Measurements from ENCODE around the gene PC. TPM values are rescaled to one million over a fixed set of nuclear protein-coding genes. Genes with fewer than 3 reads are reported as not detected.
"Not testable (repeated sequence)": the region's sequence is repeated elsewhere in the genome, so short reads cannot be mapped to it uniquely, and the experiment has no call there.

The PC gene, protein sequence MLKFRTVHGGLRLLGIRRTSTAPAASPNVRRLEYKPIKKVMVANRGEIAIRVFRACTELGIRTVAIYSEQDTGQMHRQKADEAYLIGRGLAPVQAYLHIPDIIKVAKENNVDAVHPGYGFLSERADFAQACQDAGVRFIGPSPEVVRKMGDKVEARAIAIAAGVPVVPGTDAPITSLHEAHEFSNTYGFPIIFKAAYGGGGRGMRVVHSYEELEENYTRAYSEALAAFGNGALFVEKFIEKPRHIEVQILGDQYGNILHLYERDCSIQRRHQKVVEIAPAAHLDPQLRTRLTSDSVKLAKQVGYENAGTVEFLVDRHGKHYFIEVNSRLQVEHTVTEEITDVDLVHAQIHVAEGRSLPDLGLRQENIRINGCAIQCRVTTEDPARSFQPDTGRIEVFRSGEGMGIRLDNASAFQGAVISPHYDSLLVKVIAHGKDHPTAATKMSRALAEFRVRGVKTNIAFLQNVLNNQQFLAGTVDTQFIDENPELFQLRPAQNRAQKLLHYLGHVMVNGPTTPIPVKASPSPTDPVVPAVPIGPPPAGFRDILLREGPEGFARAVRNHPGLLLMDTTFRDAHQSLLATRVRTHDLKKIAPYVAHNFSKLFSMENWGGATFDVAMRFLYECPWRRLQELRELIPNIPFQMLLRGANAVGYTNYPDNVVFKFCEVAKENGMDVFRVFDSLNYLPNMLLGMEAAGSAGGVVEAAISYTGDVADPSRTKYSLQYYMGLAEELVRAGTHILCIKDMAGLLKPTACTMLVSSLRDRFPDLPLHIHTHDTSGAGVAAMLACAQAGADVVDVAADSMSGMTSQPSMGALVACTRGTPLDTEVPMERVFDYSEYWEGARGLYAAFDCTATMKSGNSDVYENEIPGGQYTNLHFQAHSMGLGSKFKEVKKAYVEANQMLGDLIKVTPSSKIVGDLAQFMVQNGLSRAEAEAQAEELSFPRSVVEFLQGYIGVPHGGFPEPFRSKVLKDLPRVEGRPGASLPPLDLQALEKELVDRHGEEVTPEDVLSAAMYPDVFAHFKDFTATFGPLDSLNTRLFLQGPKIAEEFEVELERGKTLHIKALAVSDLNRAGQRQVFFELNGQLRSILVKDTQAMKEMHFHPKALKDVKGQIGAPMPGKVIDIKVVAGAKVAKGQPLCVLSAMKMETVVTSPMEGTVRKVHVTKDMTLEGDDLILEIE
- total RNA-seq: 1 to 10 TPM; 6.5 to 9.1 TPM

DNA sequence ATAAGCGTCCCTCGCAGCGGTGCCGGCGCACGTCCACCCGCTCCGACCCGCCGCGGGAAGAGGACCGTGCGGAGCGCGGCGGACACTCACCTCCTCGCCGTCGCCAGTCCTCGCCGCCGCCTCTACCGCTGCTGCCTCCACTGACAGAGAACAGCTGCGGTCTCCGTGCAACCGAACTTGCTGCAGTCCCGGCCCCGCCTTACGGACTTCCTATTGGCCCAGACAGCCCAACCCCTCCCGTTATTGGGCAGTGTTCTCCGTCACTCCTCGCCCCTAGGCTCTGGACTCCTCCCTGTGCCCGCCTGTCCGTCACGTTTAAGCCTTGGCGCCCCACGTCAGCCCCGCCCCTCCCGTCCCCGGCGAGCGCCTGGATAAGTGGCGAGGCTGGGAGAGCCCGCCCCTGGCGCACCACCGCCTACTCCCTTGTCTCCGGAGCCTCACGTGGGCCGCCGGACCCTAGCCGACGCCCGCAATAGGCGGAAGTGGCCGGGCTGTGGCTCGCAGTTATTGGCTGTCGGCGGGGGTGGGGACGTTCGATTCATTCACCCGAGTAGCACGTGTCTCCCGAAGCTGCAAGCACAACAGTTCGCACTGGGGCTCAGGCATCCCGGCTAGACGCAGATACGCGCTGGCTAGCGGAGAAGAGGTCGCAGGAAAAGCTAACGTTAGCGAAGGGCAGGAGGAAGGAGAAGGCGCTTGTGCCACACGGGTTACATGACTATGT is at the start of gene PC:
Gene PC (minus strand): TSS at position 152 of the 724 bp plus-strand sequence. CDS start 86,224 bp downstream, outside the sequence.
- H3K27ac Mint-ChIP-seq: peak within 1 kb of the TSS in 1 of 2 donors; percentile 30
- H3K27me3 Mint-ChIP-seq: peaks cover 7 to 13% of the 10 kb centered on the region in 2 donors

DNA sequence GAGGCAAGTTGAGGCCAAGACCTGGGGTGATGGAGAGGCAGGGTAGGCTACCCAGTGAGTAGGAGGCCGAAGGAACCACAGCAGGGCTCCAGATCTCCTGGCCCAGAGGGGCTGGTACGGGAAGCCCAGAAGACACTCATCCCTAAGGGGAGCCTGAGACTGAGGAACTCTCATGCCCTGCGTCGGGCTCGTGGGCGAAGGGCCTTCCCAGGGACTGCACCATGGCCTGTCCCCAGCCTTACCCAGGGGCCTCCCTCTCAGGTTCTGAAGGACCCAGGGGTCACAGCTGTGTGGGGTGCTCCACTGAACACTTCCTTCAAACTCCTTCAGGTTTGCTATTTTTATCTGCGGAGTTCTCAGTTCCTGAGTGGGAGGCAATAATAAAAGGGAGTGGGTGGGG is 48.9 kb upstream of the PC start:
- Mint-ChIP-seq H3K36me3 (no peaks in the 10 kb centered on the region), H3K27me3 (peaks cover 0 to 2% of the 10 kb centered on the region in 2 donors), H3K27ac (no peak overlapping the region), H3K4me1 (ENCODE audit: low read depth in 2 of 2) (peaks cover 0 to 4% of the 10 kb centered on the region in 2 donors), H3K9me3 (no peaks in the 10 kb centered on the region), H3K4me3 (no peak overlapping the region)
- DNase-seq (ENCODE audit: low spot score) (no peak), ATAC-seq (no peak)

More for the DNA sequence above, at the start of gene PC:
- DNase-seq (ENCODE audit: low spot score) (peak; percentile 98), ATAC-seq (peak; percentile 99)
- Mint-ChIP-seq H3K4me3 (peak within 1 kb of the TSS; percentile 89), H3K36me3 (peaks cover 7% of the 10 kb centered on the region), H3K4me1 (ENCODE audit: low read depth in 2 of 2) (peaks cover 17 to 20% of the 10 kb centered on the region in 2 donors), H3K9me3 (no peaks in the 10 kb centered on the region)

DNA sequence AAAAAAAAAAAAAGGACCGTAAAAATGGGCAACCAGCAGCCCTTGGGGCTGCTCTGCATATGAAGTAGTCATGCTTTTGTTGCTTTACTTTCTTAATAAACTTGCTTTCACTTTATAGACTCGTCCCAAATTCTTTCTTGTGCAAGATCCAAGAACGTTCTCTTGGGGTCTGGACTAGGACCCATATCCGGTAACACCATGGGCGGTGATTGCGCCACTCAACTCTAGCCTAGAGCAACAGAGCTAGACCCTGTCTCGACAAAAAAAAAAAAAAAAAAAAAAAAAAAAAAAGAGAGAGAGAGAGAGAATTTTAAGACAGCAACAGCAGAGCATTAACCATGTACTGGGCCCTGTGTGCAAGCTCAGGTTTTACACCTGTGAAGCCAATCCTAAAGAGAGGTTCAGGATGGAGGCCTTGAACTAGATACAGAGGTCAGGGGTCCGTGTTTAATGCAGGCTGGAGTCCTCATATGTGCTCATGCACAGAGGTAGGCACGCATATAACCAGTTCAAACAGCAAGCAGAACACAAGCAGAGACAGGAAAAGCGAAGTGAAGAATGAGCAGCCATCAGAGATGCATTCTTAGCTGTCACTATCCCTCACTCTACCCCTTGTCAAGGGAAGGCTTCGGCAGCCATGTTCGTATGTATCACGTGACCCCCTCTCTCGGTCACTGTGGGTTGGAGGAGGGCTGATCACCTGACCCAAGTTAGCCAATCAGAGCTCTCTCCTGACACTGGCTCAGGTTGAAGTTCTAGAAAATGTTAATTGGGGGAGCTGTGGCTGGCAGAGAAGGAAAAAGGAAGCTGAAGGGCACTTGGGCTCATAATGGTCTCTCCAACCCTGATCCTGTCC is 48.1 kb upstream of the PC start:
- no peaks in the 10 kb centered on the region for H3K36me3 Mint-ChIP-seq
- no peak for DNase-seq (ENCODE audit: low spot score)
- H3K9me3 Mint-ChIP-seq: no peaks in the 10 kb centered on the region
- H3K27me3 Mint-ChIP-seq: peaks cover 0 to 2% of the 10 kb centered on the region in 2 donors
- no peak overlapping the region for H3K4me3 Mint-ChIP-seq
- peaks cover 0 to 4% of the 10 kb centered on the region in 2 donors for H3K4me1 Mint-ChIP-seq (ENCODE audit: low read depth in 2 of 2)
- H3K27ac Mint-ChIP-seq: no peak overlapping the region
- ATAC-seq: peak in 1 of 2 donors; percentile 43

DNA sequence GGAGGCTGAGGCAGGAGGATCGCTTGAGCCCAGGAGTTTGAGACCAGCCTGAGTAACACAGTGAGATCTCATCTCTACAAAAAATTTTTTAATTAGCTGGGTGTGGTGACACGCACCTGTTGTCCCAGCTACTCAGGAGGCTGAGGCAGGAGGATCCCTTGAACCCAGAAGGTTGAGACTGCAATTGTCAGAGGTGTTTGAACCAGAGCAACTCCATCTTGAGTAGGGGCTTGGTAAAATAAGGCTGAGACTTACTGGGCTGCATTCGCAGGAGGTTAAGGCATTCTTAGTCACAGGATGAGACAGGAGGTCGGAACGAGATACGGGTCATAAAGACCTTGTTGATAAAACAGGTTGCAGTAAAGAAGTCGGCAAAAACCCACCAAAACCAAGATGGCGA is 47.0 kb upstream of the PC start:
- not testable (repeated sequence) for DNase-seq (ENCODE audit: low spot score); H3K27ac Mint-ChIP-seq; H3K27me3 Mint-ChIP-seq; H3K4me3 Mint-ChIP-seq; H3K4me1 Mint-ChIP-seq (ENCODE audit: low read depth in 2 of 2); ATAC-seq; H3K9me3 Mint-ChIP-seq; H3K36me3 Mint-ChIP-seq

DNA sequence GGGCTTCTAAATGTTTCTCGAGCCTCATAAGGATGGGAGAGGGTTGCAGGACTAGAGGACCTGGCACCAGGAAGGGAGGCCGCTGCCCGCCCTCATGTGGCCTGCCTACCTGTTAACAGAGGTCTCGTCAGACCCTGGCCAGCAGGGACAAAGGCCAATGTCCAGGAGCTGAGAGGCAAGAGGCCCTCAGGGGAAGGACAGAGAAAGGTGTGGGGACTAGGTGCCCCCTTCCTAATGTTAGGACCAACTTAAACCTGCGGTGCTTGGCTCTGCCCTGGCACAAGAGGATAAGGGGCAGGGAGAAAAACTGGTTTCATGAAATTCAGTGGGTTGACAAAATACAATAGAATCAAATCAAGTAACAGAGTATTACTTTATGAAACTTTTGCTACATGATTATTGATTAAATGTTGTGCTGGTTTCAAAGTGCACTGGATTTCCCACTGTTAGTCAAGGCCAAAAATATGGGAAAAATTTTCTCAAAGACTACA is 44.8 kb upstream of the PC start:
- H3K4me1 Mint-ChIP-seq (ENCODE audit: low read depth in 2 of 2): peaks cover 0 to 4% of the 10 kb centered on the region in 2 donors
- peak in 1 of 2 donors; percentile 17 for ATAC-seq
- no peaks in the 10 kb centered on the region for H3K9me3 Mint-ChIP-seq

DNA sequence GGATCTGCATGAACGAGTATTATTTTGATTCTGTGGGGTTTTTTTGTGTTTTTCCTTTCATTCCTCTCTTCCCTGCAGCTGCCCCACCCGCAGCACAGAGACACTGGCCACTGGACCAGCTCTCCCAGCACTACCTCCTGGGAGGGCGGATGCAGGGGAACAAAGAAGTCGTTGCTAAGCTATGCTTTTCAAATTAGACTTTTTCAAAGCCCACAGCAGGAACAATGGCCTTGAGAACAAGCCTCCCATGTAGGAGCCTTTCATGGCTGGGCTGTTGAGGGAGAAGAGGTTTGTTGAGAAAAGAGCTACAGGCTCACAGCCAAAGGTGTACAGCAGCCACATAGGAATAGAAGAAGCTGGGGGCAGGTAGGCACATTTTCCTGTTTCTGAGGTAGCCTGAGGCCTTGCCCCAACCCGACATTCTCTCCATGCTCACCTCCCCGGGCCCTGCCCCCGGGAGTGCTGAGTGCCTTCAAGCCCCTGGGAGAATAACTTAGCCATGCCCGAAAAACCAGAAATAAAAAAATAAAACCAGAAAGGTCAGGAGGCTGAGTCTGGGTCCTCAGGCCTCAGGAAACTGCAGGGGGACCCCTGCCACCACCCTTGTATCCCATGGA is 44.2 kb upstream of the PC start:
- no peaks in the 10 kb centered on the region for H3K36me3 Mint-ChIP-seq
- H3K4me1 Mint-ChIP-seq (ENCODE audit: low read depth in 2 of 2): peaks cover 0 to 4% of the 10 kb centered on the region in 2 donors
- H3K9me3 Mint-ChIP-seq: no peaks in the 10 kb centered on the region
- ATAC-seq (no peak), DNase-seq (ENCODE audit: low spot score) (no peak)
- no peak overlapping the region for H3K4me3 Mint-ChIP-seq
- peaks cover 0 to 2% of the 10 kb centered on the region in 2 donors for H3K27me3 Mint-ChIP-seq
- H3K27ac Mint-ChIP-seq: no peak overlapping the region

More for the DNA sequence above, 44.8 kb upstream of the PC start:
- no peak for DNase-seq (ENCODE audit: low spot score)
- H3K4me3 Mint-ChIP-seq: no peak overlapping the region
- H3K36me3 Mint-ChIP-seq: no peaks in the 10 kb centered on the region
- peaks cover 0 to 2% of the 10 kb centered on the region in 2 donors for H3K27me3 Mint-ChIP-seq
- no peak overlapping the region for H3K27ac Mint-ChIP-seq

DNA sequence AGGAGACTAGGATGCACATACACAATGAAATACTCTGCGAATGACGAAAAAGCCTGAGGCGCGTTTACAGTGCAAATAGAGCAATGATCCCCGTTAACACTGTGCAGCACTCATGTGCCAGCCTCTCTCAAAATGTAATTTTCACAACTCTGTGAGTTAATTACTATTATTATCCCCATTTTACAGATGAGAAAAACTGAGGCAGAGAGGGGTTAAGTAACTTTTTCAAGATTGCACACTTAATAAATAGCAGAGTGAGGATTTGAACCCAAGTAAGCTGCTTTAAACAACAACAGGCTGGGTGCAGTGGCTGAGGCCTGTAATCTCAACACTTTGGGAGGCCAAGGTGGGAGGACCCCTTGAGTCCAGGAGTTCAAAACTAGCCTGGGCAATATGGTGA is 43.1 kb upstream of the PC start:
- Mint-ChIP-seq H3K36me3 (no peaks in the 10 kb centered on the region), H3K4me1 (ENCODE audit: low read depth in 2 of 2) (peaks cover 0 to 1% of the 10 kb centered on the region in 2 donors), H3K27me3 (peaks cover 0 to 5% of the 10 kb centered on the region in 2 donors), H3K9me3 (no peaks in the 10 kb centered on the region), H3K27ac (no peak overlapping the region), H3K4me3 (no peak overlapping the region)
- DNase-seq (ENCODE audit: low spot score): no peak
- ATAC-seq: no peak

DNA sequence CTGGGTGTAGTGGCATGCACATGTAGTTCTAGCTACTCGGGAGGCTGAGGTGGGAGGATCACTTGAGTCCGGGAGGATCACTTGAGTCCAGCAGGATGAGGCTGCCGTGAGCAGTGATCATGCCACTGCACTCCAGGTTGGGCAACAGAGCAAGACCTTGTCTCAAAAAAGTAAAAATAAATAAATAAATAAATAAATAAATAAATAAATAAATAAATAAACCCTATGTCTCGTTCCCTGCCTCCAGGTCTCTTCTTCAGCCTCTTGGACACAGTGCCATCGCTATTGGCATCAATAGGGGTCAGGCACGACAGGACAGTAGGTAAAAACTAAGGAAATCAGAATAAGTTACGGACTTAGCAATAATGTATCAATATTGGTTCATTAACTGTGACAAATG is 41.4 kb upstream of the PC start:
- DNase-seq (ENCODE audit: low spot score) (no peak), ATAC-seq (no peak)
- H3K9me3 Mint-ChIP-seq: no peaks in the 10 kb centered on the region
- H3K36me3 Mint-ChIP-seq: no peaks in the 10 kb centered on the region
- no peaks in the 10 kb centered on the region for H3K4me1 Mint-ChIP-seq (ENCODE audit: low read depth in 2 of 2)
- no peak overlapping the region for H3K4me3 Mint-ChIP-seq
- peaks cover 0 to 5% of the 10 kb centered on the region in 2 donors for H3K27me3 Mint-ChIP-seq
- H3K27ac Mint-ChIP-seq: no peak overlapping the region

DNA sequence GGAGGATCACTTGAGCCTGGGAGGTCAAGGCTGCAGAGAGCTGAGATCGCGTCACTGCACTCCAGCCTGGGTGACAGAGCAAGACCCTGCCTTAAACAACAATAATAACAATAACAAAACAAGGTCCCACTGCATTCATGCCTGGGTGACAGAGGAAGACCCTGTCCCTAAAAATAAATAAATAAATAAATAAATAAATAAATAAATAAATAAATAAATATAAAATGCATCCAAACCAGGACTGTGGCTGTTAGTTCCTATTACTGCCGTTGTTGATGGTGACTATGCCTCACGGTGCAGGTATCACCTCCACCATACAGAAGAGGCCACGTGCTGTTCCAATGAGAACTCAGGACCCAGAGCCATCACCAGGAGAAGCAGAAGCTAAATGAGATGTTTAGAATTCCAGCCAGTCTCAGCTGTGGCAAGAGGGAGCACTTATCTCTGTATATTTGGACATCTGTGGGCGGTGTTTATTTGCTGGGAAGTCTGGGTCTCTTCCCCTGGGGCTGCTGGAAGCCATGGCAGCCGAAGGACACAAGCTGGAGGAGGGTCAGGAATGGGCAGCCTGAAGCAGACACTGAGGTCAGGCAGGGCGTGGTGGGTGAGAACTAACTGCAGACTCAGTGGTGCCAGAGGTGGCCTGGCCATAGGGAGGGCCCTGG is 38.6 kb upstream of the PC start:
- Mint-ChIP-seq H3K4me3 (no peak overlapping the region), H3K27ac (no peak overlapping the region), H3K27me3 (peaks cover 0 to 8% of the 10 kb centered on the region in 2 donors), H3K36me3 (no peaks in the 10 kb centered on the region), H3K9me3 (no peaks in the 10 kb centered on the region), H3K4me1 (ENCODE audit: low read depth in 2 of 2) (no peaks in the 10 kb centered on the region)
- no peak for DNase-seq (ENCODE audit: low spot score)
- no peak for ATAC-seq

DNA sequence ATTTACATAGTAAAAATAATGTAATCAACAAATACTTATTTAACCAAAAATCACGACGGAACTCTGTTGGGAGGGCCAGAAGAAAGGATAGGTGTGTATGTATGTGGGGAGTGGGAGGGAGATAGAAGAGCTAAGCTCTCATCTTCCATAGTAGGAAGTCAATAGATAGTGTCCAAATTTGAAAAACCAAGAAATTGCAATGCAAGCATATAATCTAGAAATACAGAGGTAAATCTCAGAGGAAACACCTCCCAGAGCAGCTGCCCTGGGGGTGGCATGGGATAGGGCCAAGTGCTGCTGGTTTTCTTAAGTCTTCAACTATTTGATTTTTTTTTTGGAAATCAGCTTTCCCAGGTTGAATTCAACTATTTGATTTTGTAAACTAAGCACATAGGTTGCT is 33.9 kb upstream of the PC start:
- ATAC-seq (no peak), DNase-seq (ENCODE audit: low spot score) (no peak)
- H3K27me3 Mint-ChIP-seq: peaks cover 0 to 11% of the 10 kb centered on the region in 2 donors
- H3K4me1 Mint-ChIP-seq (ENCODE audit: low read depth in 2 of 2): no peaks in the 10 kb centered on the region
- H3K4me3 Mint-ChIP-seq: no peak overlapping the region
- H3K9me3 Mint-ChIP-seq: no peaks in the 10 kb centered on the region
- no peaks in the 10 kb centered on the region for H3K36me3 Mint-ChIP-seq
- no peak overlapping the region for H3K27ac Mint-ChIP-seq

DNA sequence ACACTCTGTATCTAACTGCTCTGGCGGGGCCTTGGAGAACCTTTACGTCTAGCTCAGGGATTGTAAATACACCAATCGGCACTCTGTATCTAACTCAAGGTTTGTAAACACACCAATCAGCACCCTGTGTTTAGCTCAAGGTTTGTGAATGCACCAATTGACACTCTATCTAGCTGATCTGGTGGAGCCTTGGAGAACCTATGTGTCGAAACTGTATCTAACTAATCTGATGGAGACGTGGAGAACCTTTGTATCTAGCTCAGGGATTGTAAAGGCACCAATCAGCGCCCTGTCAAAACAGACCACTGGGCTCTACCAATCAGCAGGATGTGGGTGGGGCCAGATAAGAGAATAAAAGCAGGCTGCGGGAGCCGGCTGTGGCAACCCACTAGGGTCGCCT is 31.2 kb upstream of the PC start:
- peaks cover 0 to 10% of the 10 kb centered on the region in 2 donors for H3K27me3 Mint-ChIP-seq
- H3K27ac Mint-ChIP-seq; H3K4me1 Mint-ChIP-seq (ENCODE audit: low read depth in 2 of 2); H3K9me3 Mint-ChIP-seq; H3K4me3 Mint-ChIP-seq; ATAC-seq; DNase-seq (ENCODE audit: low spot score); H3K36me3 Mint-ChIP-seq: not testable (repeated sequence)
